ENCODE measurements around the gene MYH4. TPM values are rescaled to one million over a fixed set of nuclear protein-coding genes. Genes with fewer than 3 reads are reported as not detected.

The MYH4 gene
- total and polyA plus RNA-seq, 2 donors (not counting 3 experiments of a cell fraction or from before 2014, with no cell fraction given), result not detected

- DNase-seq (ENCODE audit: low read depth, low spot score) (no peak), FAIRE-seq (no peak)
- intact Hi-C loops (cut with micrococcal nuclease), result no loop called here
- Histone ChIP-seq H3K9me1 (replicated peaks; ENCODE audit: control insufficient read depth, extremely low read depth, insufficient read depth, low read length) (no peaks in the 10 kb centered on the region), H3K9ac (replicated peaks; ENCODE audit: extremely low read depth, insufficient read depth, low read length) (no peak overlapping the region), H3K27me3 (ENCODE audit: control insufficient read depth in 2 of 2, insufficient read depth in 2 of 2, low read length in 2 of 2) (no peaks in the 10 kb centered on the region), H3K36me3 (ENCODE audit: control insufficient read depth in 2 of 2, extremely low read depth in 1 of 2, insufficient read depth in 2 of 2, low read length in 2 of 2) (no peaks in the 10 kb centered on the region), H3K4me2 (ENCODE audit: insufficient read depth, low read length) (no peak overlapping the region), H3K79me2 (ENCODE audit: control insufficient read depth, insufficient read depth, low read length) (no peaks in the 10 kb centered on the region), H3K27ac (ENCODE audit: insufficient read depth, low read depth, low read length) (no peak overlapping the region), H4K20me1 (replicated peaks; ENCODE audit: control insufficient read depth, extremely low read depth, insufficient read depth, low read length) (no peaks in the 10 kb centered on the region), H2AFZ (ENCODE audit: low read depth, low read length) (no peak overlapping the region), H3K4me3 (replicated peaks in 1 of 3; ENCODE audit: insufficient read depth in 1 of 3, low read depth in 1 of 3, low read length in 3 of 3) (no peak overlapping the region), H3K4me1 (ENCODE audit: control insufficient read depth, extremely low read depth, insufficient read depth, low read length) (no peaks in the 10 kb centered on the region), H3K9me3 (replicated peaks; ENCODE audit: control insufficient read depth, insufficient read depth, low read length) (no peaks in the 10 kb centered on the region)
- dilution Hi-C loops (cut with MboI; ENCODE audit: extremely low pct_ligation_motif_present, low sequenced_read_pairs), result no loop called here
- ChIA-PET POLR2A (no interaction called here), CTCF (no interaction called here)
- TF ChIP-seq MYC (IDR thresholded peaks at IDR 0.05; ENCODE audit: low read depth, low read length), result no peak
- no peak for TF ChIP-seq JUN (IDR thresholded peaks at IDR 0.05; ENCODE audit: borderline replicate concordance, insufficient read depth, insufficient read length, low read depth)
- TF ChIP-seq EZH2 (IDR thresholded peaks at IDR 0.05; ENCODE audit: borderline replicate concordance, low read depth, low read length, severe bottlenecking), result no peak
- TF ChIP-seq MAX (IDR thresholded peaks at IDR 0.05; ENCODE audit: insufficient read depth, insufficient read length), result no peak
- TF ChIP-seq FOS (IDR thresholded peaks at IDR 0.05; ENCODE audit: borderline replicate concordance, insufficient read depth, low read length), result no peak
- no peak for TF ChIP-seq GATA2 (IDR thresholded peaks at IDR 0.05; ENCODE audit: insufficient read depth, insufficient read length, low read depth, low read length)
- TF ChIP-seq POLR2A (IDR thresholded peaks at IDR 0.05; ENCODE audit: low read depth, low read length), result no peak
- no peak for TF ChIP-seq CTCF (IDR thresholded peaks at IDR 0.05; ENCODE audit: extremely low read depth in 1 of 2, insufficient read depth in 1 of 2, low read depth in 1 of 2, low read length in 2 of 2)
- no peak for TF ChIP-seq POLR2AphosphoS5 (IDR thresholded peaks at IDR 0.05; ENCODE audit: insufficient read depth, low read depth, low read length)
- BruUV-seq (replicated peaks), result no TSS peak
Observed at GRCh38 chr17:10417431-10417830, 51.9 kb downstream of the MYH4 start.
